SH-SY5Y (cell line): ENCODE results near the gene ALDH1A3.

Experiments used
- GATA2 ChIP-seq: IDR thresholded peaks from 2 replicates; pipeline ENCODE4 v1.6.1; 2011; ENCODE audit warnings: mild to moderate bottlenecking, low read depth, low read length
- GATA3 ChIP-seq: IDR thresholded peaks from 2 replicates; pipeline ENCODE4 v1.6.1; 2011; ENCODE audit warnings: low read depth, mild to moderate bottlenecking, low read length, moderate library complexity

DNA sequence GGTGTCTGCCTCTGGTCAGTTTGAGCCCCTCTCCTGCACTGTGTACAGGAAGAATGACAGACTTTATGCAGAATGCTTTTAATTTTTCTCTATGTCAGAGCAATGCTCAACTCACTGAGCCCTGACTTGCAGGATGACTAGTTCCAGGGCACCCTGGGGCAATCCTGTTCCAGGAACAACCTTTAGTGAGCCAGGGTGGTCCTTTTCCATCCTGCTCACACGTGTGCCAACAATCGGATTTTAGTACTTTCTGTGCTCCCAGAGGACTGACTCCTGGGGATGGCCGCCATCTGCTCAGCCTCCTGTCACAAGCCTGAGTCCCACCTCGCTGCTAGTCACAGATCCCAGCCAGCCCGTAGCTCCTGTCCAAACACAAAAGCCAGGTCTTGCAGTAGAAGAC, 48.2 kb upstream of the ALDH1A3 start:
- TF ChIP-seq GATA2 (no peak), GATA3 (no peak)
